HCT116 (cell line): ENCODE data around the gene SLC35F3. TPM values are rescaled to one million over a fixed set of nuclear protein-coding genes. Genes with fewer than 3 reads are reported as not detected.

Experiments used
- ATAC-seq: fragments of 200-7000 bp; cut with Tn5 transposase; 2 replicates; pipeline ENCODE4 v1.9.1; 2020; ENCODE audit warnings: mild to moderate bottlenecking, moderate library complexity
- BruUV-seq: library from RNA; stranded (reverse); fragments of 400-500 nt; replicated peaks from 2 replicates; lab custom pipeline; 2021; lab: Mats Ljungman, UMichigan
- CTCF ChIA-PET: fragments of 300-600 bp; sonication (Branson Sonifier 250); formaldehyde crosslinking; loops from one replicate; lab custom pipeline; 2021; ENCODE audit warnings: antibody characterized with exemption; lab: Charles Lee
- POLR2A ChIA-PET: fragments of 300-600, 350-600 bp; sonication (Branson Sonifier 250); formaldehyde crosslinking; loops from one replicate; lab custom pipeline; 2021; ENCODE audit warnings: antibody characterized with exemption; lab: Charles Lee
- RAD21 ChIA-PET, 2 experiments: fragments of 300-600 bp; sonication (Branson Sonifier 250); formaldehyde crosslinking; loops; one replicate each; lab custom pipeline; 2023; ENCODE audit warnings: low total read pairs in 2 of 2; ENCODE audit not compliant: uncharacterized antibody in 2 of 2, unreplicated experiment in 2 of 2, low non-redundant PET in 1 of 2; lab: Charles Lee
- DNase-seq: peaks from one replicate; pipeline ENCODE4 v3.0.0-alpha.2; 2010; ENCODE audit warnings: low read depth, low spot score
- H2AFZ ChIP-seq: fragments of 200-600 bp; shearing (Covaris generic), sonication (generic); 2 replicates; pipeline ENCODE4 v1.6.1; 2017; ENCODE audit warnings: low read depth, mixed run types, mixed read lengths, antibody characterized with exemption, low read length; ENCODE audit not compliant: poor library complexity, severe bottlenecking
- H3K27ac ChIP-seq: 2 replicates; pipeline ENCODE4 v1.5.1; 2012; ENCODE audit warnings: low read depth, low read length
- H3K27me3 ChIP-seq: fragments of 200-600 bp; sonication (generic); 2 replicates; pipeline ENCODE4 v1.6.1; 2016; ENCODE audit warnings: mixed run types, low read length, mixed read lengths; ENCODE audit not compliant: insufficient read depth
- H3K36me3 ChIP-seq, 2 experiments: fragments of 200-500 bp in 1 of 2; fragments of 200-600 bp in 1 of 2; sonication (Bioruptor generic) in 1 of 2; sonication (generic) in 1 of 2; 2 replicates each; pipeline versions ENCODE4 v1.5.1 to v1.6.1; 2014 to 2016; ENCODE audit warnings: low read length in 2 of 2, inconsistent platforms in 1 of 2, mixed read lengths in 1 of 2, mixed run types in 1 of 2; ENCODE audit not compliant: insufficient read depth in 2 of 2, control insufficient read depth in 1 of 2
- H3K4me1 ChIP-seq, 2 experiments: fragments of 200-600 bp in 1 of 2; sonication (generic) in 1 of 2; 2 replicates each; pipeline versions ENCODE4 v1.5.1 to v1.6.1; 2012 to 2017; ENCODE audit warnings: low read length in 2 of 2, inconsistent platforms in 1 of 2, mild to moderate bottlenecking in 1 of 2, mixed read lengths in 1 of 2, mixed run types in 1 of 2, moderate library complexity in 1 of 2; ENCODE audit not compliant: insufficient read depth in 2 of 2, control insufficient read depth in 1 of 2
- H3K4me2 ChIP-seq: fragments of 200-600 bp; sonication (generic); 2 replicates; pipeline ENCODE4 v1.6.1; 2017; ENCODE audit warnings: mixed run types, low read length, mixed read lengths
- H3K4me3 ChIP-seq, 2 experiments: fragments of 200-600 bp in 1 of 2; sonication (generic) in 1 of 2; replicated peaks in 1 of 2; 2 replicates each; pipeline ENCODE4 v1.5.1; 2011 to 2016; ENCODE audit warnings: low read length in 2 of 2, control low read depth in 1 of 2, low read depth in 1 of 2, mild to moderate bottlenecking in 1 of 2, mixed read lengths in 1 of 2, mixed run types in 1 of 2
- H3K79me2 ChIP-seq: fragments of 200-600 bp; sonication (generic); 2 replicates; pipeline ENCODE4 v1.6.1; 2017; ENCODE audit warnings: mild to moderate bottlenecking, mixed run types, low read length, moderate library complexity, mixed read lengths; ENCODE audit not compliant: insufficient read depth
- H3K9ac ChIP-seq: fragments of 200-600 bp; sonication (generic); 2 replicates; pipeline ENCODE4 v1.6.1; 2016; ENCODE audit warnings: low read length, mixed read lengths
- H3K9me2 ChIP-seq: fragments of 200-600 bp; sonication (generic), shearing (Covaris generic); 2 replicates; pipeline ENCODE4 v1.6.1; 2017; ENCODE audit warnings: mixed run types, mild to moderate bottlenecking, moderate library complexity; ENCODE audit not compliant: insufficient read depth
- H3K9me3 ChIP-seq, 2 experiments: fragments of 200-500 bp in 1 of 2; fragments of 200-600 bp in 1 of 2; sonication (Bioruptor generic) in 1 of 2; sonication (generic) in 1 of 2; 2 replicates each; pipeline ENCODE4 v1.6.1; 2014 to 2017; ENCODE audit warnings: low read length in 2 of 2, mixed read lengths in 2 of 2, inconsistent platforms in 1 of 2, low read depth in 1 of 2, mild to moderate bottlenecking in 1 of 2, mixed run types in 1 of 2, moderate library complexity in 1 of 2; ENCODE audit not compliant: control insufficient read depth in 1 of 2, insufficient read depth in 1 of 2
- H4K20me1 ChIP-seq: fragments of 200-600 bp; sonication (generic), shearing (Covaris generic); 2 replicates; pipeline ENCODE4 v1.6.1; 2017; ENCODE audit warnings: mixed run types, mild to moderate bottlenecking, moderate library complexity; ENCODE audit not compliant: insufficient read depth
- CBX3 ChIP-seq: IDR thresholded peaks from 2 replicates; pipeline ENCODE4 v1.6.1; 2012; ENCODE audit warnings: low read depth
- EGR1 ChIP-seq: IDR thresholded peaks from 2 replicates; pipeline ENCODE4 v1.6.1; 2012; ENCODE audit warnings: low read depth
- ELF1 ChIP-seq: IDR thresholded peaks from 2 replicates; pipeline ENCODE4 v1.6.1; 2012; ENCODE audit warnings: low read depth, borderline replicate concordance
- EZH2phosphoT487 ChIP-seq: fragments of 200-600 bp; IDR thresholded peaks from 2 replicates; pipeline ENCODE4 v1.6.1; 2018; ENCODE audit warnings: antibody characterized with exemption, borderline replicate concordance
- FOSL1 ChIP-seq: IDR thresholded peaks from 2 replicates; pipeline ENCODE4 v1.6.1; 2012; ENCODE audit warnings: low read depth
- POLR2A ChIP-seq: IDR thresholded peaks from 2 replicates; pipeline ENCODE4 v1.7.0; 2011; ENCODE audit warnings: borderline replicate concordance; ENCODE audit not compliant: insufficient read depth, insufficient read length; ENCODE audit errors: extremely low read depth
- POLR2AphosphoS5 ChIP-seq: IDR thresholded peaks from 2 replicates; pipeline ENCODE4 v1.6.1; 2011; ENCODE audit warnings: mild to moderate bottlenecking, low read depth, low read length, moderate library complexity
- RAD21 ChIP-seq: IDR thresholded peaks from 2 replicates; pipeline ENCODE4 v1.6.1; 2012; ENCODE audit warnings: low read depth, mild to moderate bottlenecking
- SIN3A ChIP-seq: IDR thresholded peaks from 2 replicates; pipeline ENCODE4 v1.6.1; 2012; ENCODE audit warnings: low read depth
- SRF ChIP-seq: IDR thresholded peaks from 2 replicates; pipeline ENCODE4 v1.6.1; 2012; ENCODE audit warnings: low read depth
- YY1 ChIP-seq: IDR thresholded peaks from 2 replicates; pipeline ENCODE4 v1.6.1; 2011; ENCODE audit warnings: low read length, low read depth, moderate library complexity, mild to moderate bottlenecking; ENCODE audit not compliant: insufficient replicate concordance; ENCODE audit errors: extremely low read depth
- ZFX ChIP-seq: fragments of 450-650 bp; IDR thresholded peaks from 2 replicates; pipeline ENCODE4 v1.6.1; 2017
- intact Hi-C: fragments of 100-400 bp; cut with micrococcal nuclease; formaldehyde crosslinking; loops from 2 replicates; pipeline ENCODE4 v1.10.0; 2022
- total RNA-seq: library from RNA; stranded (reverse); gene quantifications from one replicate; pipeline ENCODE4 v1.2.1, GENCODE V29; 2021; ENCODE audit not compliant: unreplicated experiment
- TF ChIP-seq, protein P1 (sequence below): IDR thresholded peaks from 2 replicates; pipeline ENCODE4 v1.6.1; 2011; ENCODE audit warnings: mild to moderate bottlenecking, low read length, moderate library complexity; ENCODE audit not compliant: insufficient replicate concordance; ENCODE audit errors: extremely low read depth
- TF ChIP-seq, protein P2 (sequence below), 3 experiments: fragments of 200-600 bp in 1 of 3; sonication (generic) in 1 of 3; IDR thresholded peaks in 2 of 3; conservative IDR thresholded peaks in 1 of 3; 2 replicates each; pipeline ENCODE4 v1.5.1; 2012 to 2017; ENCODE audit warnings: low read depth in 2 of 3, low read length in 2 of 3, antibody characterized with exemption in 1 of 3, borderline replicate concordance in 1 of 3, control low read depth in 1 of 3, mild to moderate bottlenecking in 1 of 3, mixed read lengths in 1 of 3, mixed run types in 1 of 3, moderate library complexity in 1 of 3; ENCODE audit not compliant: insufficient read depth in 1 of 3
- TF ChIP-seq, protein P3 (sequence below): IDR thresholded peaks from 2 replicates; pipeline ENCODE4 v1.6.1; 2012

SLC35F3 gene
- total RNA-seq, 1 experiment from 2014 or later: 6.4 TPM

GRCh38 chr1:234265861-234266260 lies 361.4 kb downstream of the SLC35F3 start:
- no peaks in the 10 kb centered on the region for H4K20me1 ChIP-seq
- peaks cover 0 to 3% of the 10 kb centered on the region in 2 experiments; a peak in 1 of 4 replicates for H3K4me1 ChIP-seq
- TF ChIP-seq EZH2phosphoT487: no peak
- TF ChIP-seq, protein P1, sequence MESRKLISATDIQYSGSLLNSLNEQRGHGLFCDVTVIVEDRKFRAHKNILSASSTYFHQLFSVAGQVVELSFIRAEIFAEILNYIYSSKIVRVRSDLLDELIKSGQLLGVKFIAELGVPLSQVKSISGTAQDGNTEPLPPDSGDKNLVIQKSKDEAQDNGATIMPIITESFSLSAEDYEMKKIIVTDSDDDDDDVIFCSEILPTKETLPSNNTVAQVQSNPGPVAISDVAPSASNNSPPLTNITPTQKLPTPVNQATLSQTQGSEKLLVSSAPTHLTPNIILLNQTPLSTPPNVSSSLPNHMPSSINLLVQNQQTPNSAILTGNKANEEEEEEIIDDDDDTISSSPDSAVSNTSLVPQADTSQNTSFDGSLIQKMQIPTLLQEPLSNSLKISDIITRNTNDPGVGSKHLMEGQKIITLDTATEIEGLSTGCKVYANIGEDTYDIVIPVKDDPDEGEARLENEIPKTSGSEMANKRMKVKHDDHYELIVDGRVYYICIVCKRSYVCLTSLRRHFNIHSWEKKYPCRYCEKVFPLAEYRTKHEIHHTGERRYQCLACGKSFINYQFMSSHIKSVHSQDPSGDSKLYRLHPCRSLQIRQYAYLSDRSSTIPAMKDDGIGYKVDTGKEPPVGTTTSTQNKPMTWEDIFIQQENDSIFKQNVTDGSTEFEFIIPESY: no peak
- no peaks in the 10 kb centered on the region for H3K79me2 ChIP-seq
- DNase-seq: no peak
- H2AFZ ChIP-seq: no peak overlapping the region
- ChIA-PET POLR2A (no interaction called here), CTCF (no interaction called here), RAD21 (no interaction called here)
- no peaks in the 10 kb centered on the region for H3K27me3 ChIP-seq
- H3K4me3 ChIP-seq: no peak overlapping the region
- no peaks in the 10 kb centered on the region for H3K9me3 ChIP-seq
- ATAC-seq: no peak
- no peak overlapping the region for H3K4me2 ChIP-seq
- H3K36me3 ChIP-seq: no peaks in the 10 kb centered on the region
- BruUV-seq: no TSS peak
- H3K9me2 ChIP-seq: no peaks in the 10 kb centered on the region
- no peak overlapping the region for H3K27ac ChIP-seq
- intact Hi-C loops: no loop called here
- no peak overlapping the region for H3K9ac ChIP-seq

DNA sequence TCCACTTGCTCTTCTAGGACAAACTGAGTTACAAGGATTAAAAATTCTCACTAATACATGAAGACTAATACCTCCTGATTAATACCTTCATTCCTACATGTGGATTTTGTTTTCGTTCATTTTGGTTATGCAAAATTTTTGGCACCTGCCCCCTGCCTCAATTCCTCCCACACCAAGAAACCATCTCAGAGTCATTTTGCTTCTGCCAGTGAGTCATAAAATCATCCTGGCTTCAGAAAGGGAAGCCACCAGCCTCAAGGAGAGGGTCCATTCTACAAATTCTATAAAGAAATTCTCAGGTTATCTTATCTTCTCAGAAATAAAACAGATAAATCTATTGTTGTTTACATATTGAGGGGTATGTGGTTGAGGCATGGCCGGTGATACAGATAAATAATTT lies 365.6 kb downstream of the SLC35F3 start:
- ChIA-PET CTCF (no interaction called here), POLR2A (no interaction called here), RAD21 (no interaction called here)
- H3K4me2 ChIP-seq: no peak overlapping the region
- H4K20me1 ChIP-seq: no peaks in the 10 kb centered on the region
- H3K9ac ChIP-seq: no peak overlapping the region
- H3K27me3 ChIP-seq: no peaks in the 10 kb centered on the region
- no peaks in the 10 kb centered on the region for H3K9me3 ChIP-seq
- intact Hi-C loops: no loop called here
- H3K9me2 ChIP-seq: no peaks in the 10 kb centered on the region
- H3K79me2 ChIP-seq: no peaks in the 10 kb centered on the region
- ATAC-seq: no peak
- H3K4me3 ChIP-seq: no peak overlapping the region
- no peak overlapping the region for H2AFZ ChIP-seq
- no TSS peak for BruUV-seq
- H3K4me1 ChIP-seq: no peaks in the 10 kb centered on the region
- H3K27ac ChIP-seq: no peak overlapping the region
- no peaks in the 10 kb centered on the region for H3K36me3 ChIP-seq
- no peak for DNase-seq
- TF ChIP-seq RAD21 (no peak), EZH2phosphoT487 (no peak), SIN3A (no peak), FOSL1 (no peak), CBX3 (no peak), POLR2AphosphoS5 (no peak), POLR2A (no peak), EGR1 (no peak), YY1 (no peak), ZFX (no peak), ELF1 (no peak), SRF (no peak)
- TF ChIP-seq, protein P2, sequence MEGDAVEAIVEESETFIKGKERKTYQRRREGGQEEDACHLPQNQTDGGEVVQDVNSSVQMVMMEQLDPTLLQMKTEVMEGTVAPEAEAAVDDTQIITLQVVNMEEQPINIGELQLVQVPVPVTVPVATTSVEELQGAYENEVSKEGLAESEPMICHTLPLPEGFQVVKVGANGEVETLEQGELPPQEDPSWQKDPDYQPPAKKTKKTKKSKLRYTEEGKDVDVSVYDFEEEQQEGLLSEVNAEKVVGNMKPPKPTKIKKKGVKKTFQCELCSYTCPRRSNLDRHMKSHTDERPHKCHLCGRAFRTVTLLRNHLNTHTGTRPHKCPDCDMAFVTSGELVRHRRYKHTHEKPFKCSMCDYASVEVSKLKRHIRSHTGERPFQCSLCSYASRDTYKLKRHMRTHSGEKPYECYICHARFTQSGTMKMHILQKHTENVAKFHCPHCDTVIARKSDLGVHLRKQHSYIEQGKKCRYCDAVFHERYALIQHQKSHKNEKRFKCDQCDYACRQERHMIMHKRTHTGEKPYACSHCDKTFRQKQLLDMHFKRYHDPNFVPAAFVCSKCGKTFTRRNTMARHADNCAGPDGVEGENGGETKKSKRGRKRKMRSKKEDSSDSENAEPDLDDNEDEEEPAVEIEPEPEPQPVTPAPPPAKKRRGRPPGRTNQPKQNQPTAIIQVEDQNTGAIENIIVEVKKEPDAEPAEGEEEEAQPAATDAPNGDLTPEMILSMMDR (IDR thresholded peaks at IDR 0.05 in 2 of 3, conservative IDR thresholded peaks at IDR 0.05 in 1 of 3; ENCODE audit: borderline replicate concordance in 1 of 3, insufficient read depth in 1 of 3, low read depth in 2 of 3, low read length in 2 of 3): no peak
- TF ChIP-seq, protein P3, sequence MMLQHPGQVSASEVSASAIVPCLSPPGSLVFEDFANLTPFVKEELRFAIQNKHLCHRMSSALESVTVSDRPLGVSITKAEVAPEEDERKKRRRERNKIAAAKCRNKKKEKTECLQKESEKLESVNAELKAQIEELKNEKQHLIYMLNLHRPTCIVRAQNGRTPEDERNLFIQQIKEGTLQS: no peak
- TF ChIP-seq, protein P1: no peak
